HepG2 (cell line): ENCODE results near the gene TNS1. TPM values are rescaled to one million over a fixed set of nuclear protein-coding genes. Genes with fewer than 3 reads are reported as not detected.
A peak's percentile ranks its signal among the peaks of the same experiment; 100 is the strongest.

Source experiments
- ATAC-seq: fragments of 200-7000 bp; cut with Tn5 transposase; 3 replicates; pipeline ENCODE4 v1.9.1; 2020; ENCODE audit warnings: mild to moderate bottlenecking, moderate library complexity
- BruUV-seq: library from RNA; stranded (reverse); fragments of 400-500 nt; replicated peaks from 2 replicates; lab custom pipeline; 2021; lab: Mats Ljungman, UMichigan
- CTCF ChIA-PET: fragments of 300-600 bp; formaldehyde crosslinking; extraction: SDS; loops from one replicate; lab custom pipeline; 2021; ENCODE audit warnings: low total read pairs, inconsistent platforms, low intra/inter-chr PET ratio; lab: Yijun Ruan, JAX
- POLR2A ChIA-PET: fragments of 350-600 bp; sonication (Branson Sonifier 250); formaldehyde crosslinking; loops from one replicate; lab custom pipeline; 2020; ENCODE audit warnings: antibody characterized with exemption, inconsistent platforms; lab: Yijun Ruan, JAX
- DNase-seq: peaks from one replicate; pipeline ENCODE4 v3.0.0-alpha.2; 2015; ENCODE audit warnings: low spot score
- FAIRE-seq: peaks from 3 replicates; lab custom pipeline; 2011; peaks lifted over from hg19 to GRCh38; lab: Jason Lieb, UNC
- H2AFZ ChIP-seq: one replicate; pipeline ENCODE4 v1.6.1; 2011; ENCODE audit warnings: low read length, inconsistent platforms
- H3K27ac ChIP-seq: fragments of 300-600 bp; 3 replicates; pipeline ENCODE4 v1.8.0; 2011; ENCODE audit warnings: mixed run types, mild to moderate bottlenecking, mixed read lengths, low read length, inconsistent platforms; ENCODE audit not compliant: insufficient read depth; ENCODE audit errors: extremely low read length
- H3K27me3 ChIP-seq, 2 experiments: fragments of 200-600 bp in 1 of 2; 2 replicates in 1 of 2; 3 replicates in 1 of 2; pipeline versions ENCODE4 v1.6.0 to v1.8.0; 2011; ENCODE audit warnings: low read length in 2 of 2, mild to moderate bottlenecking in 2 of 2, moderate library complexity in 2 of 2, inconsistent platforms in 1 of 2; ENCODE audit not compliant: insufficient read depth in 2 of 2, control insufficient read depth in 1 of 2
- H3K36me3 ChIP-seq, 2 experiments: fragments of 200-600 bp in 1 of 2; replicated peaks in 1 of 2; 2 replicates in 1 of 2; 3 replicates in 1 of 2; pipeline versions ENCODE4 v1.5.1 to v1.8.0; 2011; ENCODE audit warnings: low read length in 2 of 2, inconsistent platforms in 1 of 2; ENCODE audit not compliant: insufficient read depth in 2 of 2, control insufficient read depth in 1 of 2
- H3K4me1 ChIP-seq: 2 replicates; pipeline ENCODE4 v1.5.1; 2012; ENCODE audit warnings: low read length, inconsistent platforms; ENCODE audit not compliant: insufficient read depth
- H3K4me2 ChIP-seq: 2 replicates; pipeline ENCODE4 v1.6.0; 2011; ENCODE audit warnings: low read depth, low read length, inconsistent platforms
- H3K4me3 ChIP-seq, 3 experiments: fragments of 200-600 bp in 1 of 3; sonication (generic), shearing (Covaris generic) in 1 of 3; replicated peaks in 1 of 3; 2 replicates each; pipeline ENCODE4 v1.5.1; 2011 to 2016; ENCODE audit warnings: low read length in 3 of 3, inconsistent platforms in 2 of 3, low read depth in 2 of 3, mild to moderate bottlenecking in 2 of 3, control low read depth in 1 of 3, mixed read lengths in 1 of 3; ENCODE audit not compliant: insufficient read depth in 1 of 3
- H3K79me2 ChIP-seq: one replicate; pipeline ENCODE4 v1.6.1; 2011; ENCODE audit warnings: low read length, inconsistent platforms; ENCODE audit not compliant: insufficient read depth
- H3K9ac ChIP-seq: 2 replicates; pipeline ENCODE4 v1.6.0; 2011; ENCODE audit warnings: mild to moderate bottlenecking, low read depth, low read length, inconsistent platforms; ENCODE audit not compliant: insufficient read depth
- H3K9me3 ChIP-seq: 2 replicates; pipeline ENCODE4 v1.5.1; 2012; ENCODE audit warnings: mild to moderate bottlenecking, low read length
- H4K20me1 ChIP-seq: 2 replicates; pipeline ENCODE4 v1.6.0; 2011; ENCODE audit warnings: inconsistent platforms, mild to moderate bottlenecking, low read length, moderate library complexity; ENCODE audit not compliant: insufficient read depth
- AHR ChIP-seq: IDR thresholded peaks from 2 replicates; pipeline ENCODE4 v1.6.1; 2018; ENCODE audit warnings: missing genetic modification reagents, missing compliant biosample characterization
- CEBPZ ChIP-seq: IDR thresholded peaks from 2 replicates; pipeline ENCODE4 v1.6.1; 2012; ENCODE audit warnings: low read length, improper control_type of control experiment
- DR1 ChIP-seq: sonication (generic); formaldehyde crosslinking; IDR thresholded peaks from 2 replicates; pipeline ENCODE4 v1.8.0; 2021; ENCODE audit warnings: mild to moderate bottlenecking, missing genetic modification reagents, inconsistent platforms
- FIP1L1 ChIP-seq: fragments of 200-400 bp; formaldehyde crosslinking; IDR thresholded peaks from 2 replicates; pipeline ENCODE4 v1.6.1; 2018; ENCODE audit warnings: low read depth, mild to moderate bottlenecking, low read length, moderate library complexity, borderline replicate concordance; ENCODE audit not compliant: insufficient read depth
- GABPB1 ChIP-seq: IDR thresholded peaks from 2 replicates; pipeline ENCODE4 v1.6.1; 2016; ENCODE audit warnings: mild to moderate bottlenecking, missing genetic modification reagents, moderate library complexity, missing compliant biosample characterization
- IRF9 ChIP-seq: sonication (generic); formaldehyde crosslinking; IDR thresholded peaks from 2 replicates; pipeline ENCODE4 v1.8.0; 2022; ENCODE audit warnings: missing genetic modification reagents, mild to moderate bottlenecking, borderline replicate concordance
- RBFOX2 ChIP-seq: fragments of 200-400 bp; formaldehyde crosslinking; IDR thresholded peaks from 2 replicates; pipeline ENCODE4 v1.6.1; 2017; ENCODE audit warnings: low read depth, mild to moderate bottlenecking, low read length
- SMAD3 ChIP-seq: sonication (generic); formaldehyde crosslinking; IDR thresholded peaks from 2 replicates; pipeline ENCODE4 v1.4.0; 2020; ENCODE audit warnings: missing genetic modification reagents
- TCF7L2 ChIP-seq: IDR thresholded peaks from 2 replicates; pipeline ENCODE4 v1.6.1; 2011; ENCODE audit warnings: mild to moderate bottlenecking, low read depth, low read length, moderate library complexity
- TFDP1 ChIP-seq: IDR thresholded peaks from 2 replicates; pipeline ENCODE4 v1.6.1; 2016; ENCODE audit warnings: missing compliant biosample characterization, missing genetic modification reagents, borderline replicate concordance
- ZC3H13 ChIP-seq: sonication (generic); formaldehyde crosslinking; IDR thresholded peaks from 2 replicates; pipeline ENCODE4 v1.8.1; 2023; ENCODE audit warnings: mild to moderate bottlenecking, missing genetic modification reagents, moderate library complexity
- ZFX ChIP-seq: sonication (generic); formaldehyde crosslinking; IDR thresholded peaks from 2 replicates; pipeline ENCODE4 v1.4.0; 2020; ENCODE audit warnings: mild to moderate bottlenecking, low read depth, missing genetic modification reagents, moderate library complexity
- ZNF282 ChIP-seq: fragments of 450-650 bp; IDR thresholded peaks from 2 replicates; pipeline ENCODE4 v1.6.1; 2018; ENCODE audit not compliant: partially characterized antibody
- ZNF513 ChIP-seq: sonication (generic); formaldehyde crosslinking; conservative IDR thresholded peaks from 2 replicates; pipeline ENCODE4 v1.5.0; 2020; ENCODE audit warnings: missing genetic modification reagents
- WGBS: methylation state at CpG from one replicate; pipeline ENCODE4 v1.1.6; 2017; ENCODE audit warnings: low lambda C conversion rate; 5-methylcytosine and 5-hydroxymethylcytosine counted together
- in situ Hi-C: cut with HindIII; loops from 2 replicates; pipeline ENCODE4 v1.10.0; 2017; ENCODE audit warnings: low pct_unique_long_range_greater_than_20kb; ENCODE audit not compliant: extremely low pct_ligation_motif_present
- intact Hi-C: fragments of 100-400 bp; cut with micrococcal nuclease; formaldehyde crosslinking; loops from one replicate; pipeline ENCODE4 v1.10.0; 2022; ENCODE audit not compliant: unreplicated experiment
- polyA plus RNA-seq, 8 experiments: library from polyadenylated mRNA; depleted of rRNA in 3 of 8; stranded (reverse) in 7 of 8; unstranded in 1 of 8; fragments of >200 nt; fragmentation: Illumina TruSeq in 4 of 8; extraction: Trizol in 4 of 8; gene quantifications; 2 replicates each; pipeline versions ENCODE4 v1.2.1 to v1.2.3, GENCODE V29; 2011 to 2016; ENCODE audit warnings: low read depth in 4 of 8, missing spikeins in 1 of 8, mixed read lengths in 1 of 8; ENCODE audit not compliant: insufficient read depth in 1 of 8
- total RNA-seq, 5 experiments: library from RNA; depleted of rRNA; stranded (reverse); fragments of >200 nt; fragmentation: Illumina TruSeq; extraction: Trizol; gene quantifications; 2 replicates each; pipeline ENCODE4 v1.2.3, GENCODE V29; 2016; ENCODE audit warnings: low read depth in 1 of 5

Gene TNS1
- total and polyA plus RNA-seq, 2 of the 13 experiments (the other 11 are each of a cell fraction or from before 2014, with no cell fraction given), result 1.9 to 118 TPM

GRCh38 chr2:217877866-217878265, 124.9 kb downstream of the TNS1 start:
- no peak overlapping the region for H3K9ac ChIP-seq
- H2AFZ ChIP-seq, result no peak overlapping the region
- ATAC-seq, result no peak; the same call in 2 of the 3 replicates
- H3K9me3 ChIP-seq, result no peaks in the 10 kb centered on the region
- no peak for FAIRE-seq
- no peak overlapping the region for H3K4me3 ChIP-seq
- no peak overlapping the region for H3K4me2 ChIP-seq
- no peaks in the 10 kb centered on the region for H3K79me2 ChIP-seq
- intact Hi-C loops, result no loop called here
- WGBS, result 91% methylated on average over 7 of the region's 8 CpGs
- H3K36me3 ChIP-seq, result peaks cover 29 to 32% of the 10 kb centered on the region in 2 experiments
- no peaks in the 10 kb centered on the region for H3K27me3 ChIP-seq
- DNase-seq, result no peak
- in situ Hi-C loops, result no loop called here
- no TSS peak for BruUV-seq
- peaks cover 13% of the 10 kb centered on the region for H3K4me1 ChIP-seq
- peaks cover 21% of the 10 kb centered on the region; the same call in 1 of the 2 replicates for H4K20me1 ChIP-seq
- H3K27ac ChIP-seq, result no peak overlapping the region
- ChIA-PET POLR2A (no interaction called here), CTCF (no interaction called here)
- TF ChIP-seq ZNF513 (CRISPR knock-in tag), result no peak
- no peak for TF ChIP-seq TFDP1 (CRISPR knock-in tag)
- no peak for TF ChIP-seq SMAD3
- TF ChIP-seq ZNF282, result no peak
- TF ChIP-seq ZC3H13, result no peak
- no peak for TF ChIP-seq FIP1L1
- no peak for TF ChIP-seq DR1 (CRISPR knock-in tag)
- TF ChIP-seq RBFOX2, result 0 out of 2 replicates have a peak, but pooled peaks have one; percentile 44
- TF ChIP-seq IRF9 (CRISPR knock-in tag), result no peak
- no peak for TF ChIP-seq TCF7L2
- no peak for TF ChIP-seq CEBPZ
- no peak for TF ChIP-seq GABPB1 (CRISPR knock-in tag)
- TF ChIP-seq ZFX, result 0 out of 2 replicates have a peak, but pooled peaks have one; percentile 22
- TF ChIP-seq AHR, result no peak
